GM12878 (cell line): Measurements from ENCODE around the gene RERE. TPM values are rescaled to one million over a fixed set of nuclear protein-coding genes. Genes with fewer than 3 reads are reported as not detected.

Experiments
- ATAC-seq: fragments of 200-7000 bp; cut with Tn5 transposase; 3 replicates; pipeline ENCODE4 v1.9.1; 2020; ENCODE audit warnings: mild to moderate bottlenecking, moderate library complexity
- BruUV-seq: library from RNA; stranded (reverse); fragments of 400-500 nt; replicated peaks from 2 replicates; lab custom pipeline; 2021; lab: Mats Ljungman, UMichigan
- CTCF ChIA-PET: fragments of 300-600 bp; sonication (Branson Sonifier 250); formaldehyde crosslinking; extraction: SDS; loops from one replicate; lab custom pipeline; 2021; ENCODE audit warnings: inconsistent platforms; lab: Yijun Ruan, JAX
- POLR2A ChIA-PET: fragments of 350-600 bp; formaldehyde crosslinking; extraction: SDS; loops from one replicate; lab custom pipeline; 2021; ENCODE audit warnings: inconsistent platforms; lab: Charles Lee
- RAD21 ChIA-PET: fragments of 300-600 bp; sonication (Branson Sonifier 250); formaldehyde crosslinking; loops from one replicate; lab custom pipeline; 2023; ENCODE audit warnings: antibody characterized with exemption; ENCODE audit not compliant: unreplicated experiment; lab: Charles Lee
- SMC1A ChIA-PET: fragments of 300-600 bp; sonication (Branson Sonifier 250); formaldehyde crosslinking; loops from one replicate; lab custom pipeline; 2023; ENCODE audit not compliant: unreplicated experiment, uncharacterized antibody; lab: Charles Lee
- DNase-seq: peaks from one replicate; pipeline ENCODE4 v3.0.0-alpha.2; 2011; ENCODE audit warnings: low read depth, low spot score
- FAIRE-seq: peaks from 3 replicates; lab custom pipeline; 2011; peaks lifted over from hg19 to GRCh38; lab: Jason Lieb, UNC
- H2AFZ ChIP-seq: 2 replicates; pipeline ENCODE4 v1.6.0; 2011; ENCODE audit warnings: low read depth, low read length, control low read depth; ENCODE audit not compliant: control insufficient read depth
- H3K27ac ChIP-seq: 2 replicates; pipeline ENCODE4 v1.5.1; 2011; ENCODE audit warnings: control low read depth; ENCODE audit not compliant: control insufficient read depth, insufficient read depth
- H3K27me3 ChIP-seq, 2 experiments: replicated peaks in 1 of 2; 2 replicates each; pipeline versions ENCODE4 v1.6.0 to v1.6.1; 2011; ENCODE audit warnings: low read length in 1 of 2; ENCODE audit not compliant: control insufficient read depth in 2 of 2, insufficient read depth in 2 of 2
- H3K36me3 ChIP-seq, 2 experiments: 2 replicates each; pipeline ENCODE4 v1.5.1; 2011; ENCODE audit warnings: low read length in 1 of 2; ENCODE audit not compliant: control insufficient read depth in 2 of 2, insufficient read depth in 2 of 2
- H3K4me1 ChIP-seq: 2 replicates; pipeline ENCODE4 v1.6.1; 2011; ENCODE audit warnings: mild to moderate bottlenecking, low read length, moderate library complexity, mixed read lengths; ENCODE audit not compliant: control insufficient read depth, insufficient read depth
- H3K4me2 ChIP-seq: 2 replicates; pipeline ENCODE4 v1.6.0; 2011; ENCODE audit warnings: control low read depth; ENCODE audit not compliant: control insufficient read depth, insufficient read depth
- H3K4me3 ChIP-seq: fragments of 200-600 bp; sonication (generic); 2 replicates; pipeline ENCODE4 v1.5.1; 2016
- H3K79me2 ChIP-seq: 2 replicates; pipeline ENCODE4 v1.6.0; 2011; ENCODE audit warnings: low read length; ENCODE audit not compliant: control insufficient read depth, insufficient read depth
- H3K9ac ChIP-seq: 2 replicates; pipeline ENCODE4 v1.8.0; 2011; ENCODE audit warnings: low read length, control low read depth, mixed read lengths; ENCODE audit not compliant: control insufficient read depth, insufficient read depth
- H3K9me3 ChIP-seq: replicated peaks from 3 replicates; pipeline ENCODE4 v1.5.1; 2011; ENCODE audit warnings: mild to moderate bottlenecking, low read length; ENCODE audit not compliant: control insufficient read depth, insufficient read depth
- H4K20me1 ChIP-seq: 2 replicates; pipeline ENCODE4 v1.6.0; 2011; ENCODE audit not compliant: control insufficient read depth, insufficient read depth
- CEBPB ChIP-seq, 2 experiments: fragments of 150-350 bp in 1 of 2; IDR thresholded peaks; 2 replicates each; pipeline ENCODE4 v1.6.1; 2012 to 2014; ENCODE audit warnings: low read depth in 2 of 2, low read length in 2 of 2, borderline replicate concordance in 1 of 2, inconsistent platforms in 1 of 2
- EGR1 ChIP-seq, 2 experiments: IDR thresholded peaks; 1 replicate in 1 of 2; 2 replicates in 1 of 2; pipeline ENCODE4 v1.6.1; 2011 to 2012; ENCODE audit warnings: low read depth in 2 of 2, low read length in 2 of 2, borderline replicate concordance in 1 of 2, mild to moderate bottlenecking in 1 of 2, moderate library complexity in 1 of 2
- HDAC2 ChIP-seq: fragments of 200-600 bp; sonication (generic); IDR thresholded peaks from 2 replicates; pipeline ENCODE4 v1.6.1; 2017
- JUND ChIP-seq: IDR thresholded peaks from 2 replicates; pipeline ENCODE4 v1.6.1; 2012; ENCODE audit warnings: low read depth, mild to moderate bottlenecking, low read length, improper control_type of control experiment, moderate library complexity
- NR2C2 ChIP-seq: IDR thresholded peaks from 2 replicates; pipeline ENCODE4 v1.6.1; 2011; ENCODE audit warnings: borderline replicate concordance, low read depth; ENCODE audit not compliant: control insufficient read depth, insufficient read length
- NRF1 ChIP-seq: conservative IDR thresholded peaks from 2 replicates; pipeline ENCODE4 v1.6.1; 2011; ENCODE audit warnings: mild to moderate bottlenecking, low read depth, low read length, improper control_type of control experiment
- POLR2AphosphoS5 ChIP-seq: IDR thresholded peaks from 2 replicates; pipeline ENCODE4 v1.6.1; 2011; ENCODE audit warnings: mild to moderate bottlenecking, low read length, inconsistent platforms
- ZNF274 ChIP-seq: IDR thresholded peaks from one replicate; pipeline ENCODE4 v1.8.0; 2011; ENCODE audit not compliant: insufficient read length, insufficient read depth
- WGBS: methylation state at CpG from one replicate; pipeline ENCODE4 v1.1.6; 2016; ENCODE audit warnings: low lambda C conversion rate; ENCODE audit not compliant: insufficient replicate concordance, insufficient coverage; ENCODE audit errors: missing lambda C conversion rate; 5-methylcytosine and 5-hydroxymethylcytosine counted together
- in situ Hi-C: fragments of 300-500 bp; cut with MboI; formaldehyde crosslinking; loops from 9 replicates; pipeline ENCODE4 v1.14.3; 2018; ENCODE audit warnings: mixed read lengths
- intact Hi-C: fragments of 100-400 bp; cut with micrococcal nuclease; formaldehyde crosslinking; loops from one replicate; pipeline ENCODE4 v1.14.2; 2022; ENCODE audit not compliant: unreplicated experiment
- polyA plus RNA-seq, 11 experiments: library from polyadenylated mRNA; depleted of rRNA in 4 of 11; unstranded in 6 of 11; stranded (reverse) in 5 of 11; fragments of >200 nt; fragmentation: Nextera tagmentation in 4 of 11; fragmentation: Illumina TruSeq in 1 of 11; extraction: Ambion mirVana in 4 of 11; extraction: Trizol in 1 of 11; gene quantifications; 1 replicate in 1 of 11; 2 replicates in 10 of 11; pipeline versions ENCODE4 v1.2.1 to v1.2.3, GENCODE V29; 2011 to 2016; ENCODE audit warnings: inconsistent platforms in 2 of 11, missing spikeins in 2 of 11, low read depth in 1 of 11
- total RNA-seq, 4 experiments: library from RNA; depleted of rRNA in 3 of 4; stranded (reverse); fragments of >200 nt in 3 of 4; fragmentation: Illumina TruSeq in 1 of 4; extraction: Trizol in 1 of 4; gene quantifications; 2 replicates each; pipeline versions ENCODE4 v1.2.1 to v1.2.3, GENCODE V29; 2013 to 2021
- TF ChIP-seq, protein P1 (sequence below): fragments of 450-650 bp; IDR thresholded peaks from 2 replicates; pipeline ENCODE4 v1.6.1; 2018; ENCODE audit warnings: borderline replicate concordance, mild to moderate bottlenecking; ENCODE audit not compliant: partially characterized antibody

The RERE gene
- total and polyA plus RNA-seq, 10 of the 15 experiments (the other 5 are each of a cell fraction or from before 2014, with no cell fraction given) = 5.2 to 60.5 (median 20.2) TPM

DNA sequence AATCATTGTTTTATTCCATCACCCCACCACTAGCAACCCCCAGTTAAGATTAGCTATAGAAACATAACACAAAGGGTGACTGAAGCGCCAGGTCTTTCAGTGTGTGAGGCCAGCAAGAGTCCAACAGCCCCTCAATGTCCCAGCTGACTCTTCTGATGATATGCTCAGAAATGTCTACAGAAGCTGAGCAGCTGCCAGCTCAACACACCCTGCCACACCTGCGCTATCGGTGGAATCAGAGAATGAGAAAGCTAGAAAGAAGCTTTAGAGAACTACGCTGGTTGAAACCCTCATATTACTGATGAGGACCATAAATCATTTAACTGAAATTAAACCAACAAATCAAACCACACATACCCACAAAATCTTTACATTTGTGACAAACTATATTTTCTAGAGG, 383.3 kb downstream of the RERE start:
- Histone ChIP-seq H3K4me3 (no peak overlapping the region), H4K20me1 (peaks cover 5% of the 10 kb centered on the region; the same call in 1 of the 2 replicates), H3K9me3 (no peaks in the 10 kb centered on the region), H3K4me2 (no peak overlapping the region), H3K4me1 (peaks cover 22% of the 10 kb centered on the region), H3K27me3 (no peaks in the 10 kb centered on the region), H2AFZ (no peak overlapping the region), H3K27ac (no peak overlapping the region), H3K36me3 (no peaks in the 10 kb centered on the region; a peak in 1 of 4 replicates), H3K79me2 (no peaks in the 10 kb centered on the region; the same call in none of the 2 replicates), H3K9ac (no peak overlapping the region)
- in situ Hi-C loops (no loop called here), intact Hi-C loops (no loop called here)
- SMC1A ChIA-PET = interaction anchor here (0.7 to 1.1 kb wide), 6 partner anchors 13 to 292 kb away, joined by 3 to 4 read pairs (median 3); no protein-coding TSS in a partner anchor
- 97% methylated on average over 4 of the region's 4 CpGs for WGBS
- no peak for FAIRE-seq
- CTCF ChIA-PET = interaction anchor here (0.5 kb wide), 1 partner anchor 32 kb away, joined by 3 read pairs; no protein-coding TSS in a partner anchor
- no peak for DNase-seq
- POLR2A ChIA-PET = no interaction called here
- ATAC-seq = no peak
- RAD21 ChIA-PET = interaction anchor here (0.9 kb wide), 1 partner anchor 8 kb away, joined by 3 read pairs; no protein-coding TSS in a partner anchor
- TF ChIP-seq JUND (no peak), ZNF274 (no peak), EGR1 (IDR thresholded peaks at IDR 0.05; ENCODE audit: borderline replicate concordance in 1 of 2, low read depth in 2 of 2, low read length in 2 of 2) (no peak), POLR2AphosphoS5 (no peak)
- BruUV-seq = no TSS peak

DNA sequence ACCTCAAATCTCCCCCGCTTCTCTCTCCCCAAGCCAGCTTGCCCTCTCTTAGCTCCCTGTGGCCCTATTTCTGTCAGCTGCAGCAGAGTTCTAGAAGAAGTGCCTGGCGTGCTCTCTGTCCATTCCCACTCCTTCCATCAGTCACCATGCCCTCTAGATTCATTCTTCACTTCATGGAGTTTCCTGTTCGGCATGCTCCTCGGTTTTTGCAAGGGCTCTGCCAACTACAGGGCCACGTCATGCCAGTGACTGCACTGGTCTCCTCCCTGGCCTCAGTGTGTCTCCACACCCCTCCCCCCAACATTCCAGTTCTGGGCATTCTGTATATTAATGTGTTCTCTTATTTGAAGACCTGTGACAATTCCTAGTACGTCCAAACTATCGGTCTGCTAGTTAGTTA, 385.7 kb downstream of the RERE start:
- DNase-seq (no peak), ATAC-seq (no peak), FAIRE-seq (no peak)
- H2AFZ ChIP-seq = no peak overlapping the region
- no peak overlapping the region for H3K4me2 ChIP-seq
- 90% methylated on average over 7 of the region's 7 CpGs for WGBS
- POLR2A ChIA-PET = interaction anchor here (0.6 to 1.3 kb wide), 3 partner anchors 12 to 94 kb away, joined by 4 to 6 read pairs (median 5); no protein-coding TSS in a partner anchor
- no peaks in the 10 kb centered on the region for H3K9me3 ChIP-seq
- intact Hi-C loops = no loop called here
- no peaks in the 10 kb centered on the region for H3K27me3 ChIP-seq
- no peaks in the 10 kb centered on the region; the same call in none of the 2 replicates for H3K79me2 ChIP-seq
- H3K4me3 ChIP-seq = no peak overlapping the region
- RAD21 ChIA-PET = interaction anchor here (0.8 to 1.3 kb wide), 4 partner anchors 12 to 78 kb away, joined by 3 to 4 read pairs (median 3); no protein-coding TSS in a partner anchor
- H3K9ac ChIP-seq = no peak overlapping the region
- CTCF ChIA-PET = interaction anchor here (0.7 to 3.2 kb wide), 11 partner anchors 13 to 417 kb away, joined by 3 to 15 read pairs (median 5); no protein-coding TSS in a partner anchor
- H3K27ac ChIP-seq = no peak overlapping the region
- no peaks in the 10 kb centered on the region; a peak in 1 of 4 replicates for H3K36me3 ChIP-seq
- no TSS peak for BruUV-seq
- in situ Hi-C loops = no loop called here
- H4K20me1 ChIP-seq = peaks cover 8% of the 10 kb centered on the region; the same call in 1 of the 2 replicates
- peaks cover 39% of the 10 kb centered on the region for H3K4me1 ChIP-seq
- TF ChIP-seq HDAC2 = no peak
- no peak for TF ChIP-seq NR2C2
- no peak for TF ChIP-seq CEBPB (IDR thresholded peaks at IDR 0.05; ENCODE audit: borderline replicate concordance in 1 of 2, low read depth in 2 of 2, low read length in 2 of 2)
- TF ChIP-seq NRF1 = no peak
- TF ChIP-seq, protein P1, sequence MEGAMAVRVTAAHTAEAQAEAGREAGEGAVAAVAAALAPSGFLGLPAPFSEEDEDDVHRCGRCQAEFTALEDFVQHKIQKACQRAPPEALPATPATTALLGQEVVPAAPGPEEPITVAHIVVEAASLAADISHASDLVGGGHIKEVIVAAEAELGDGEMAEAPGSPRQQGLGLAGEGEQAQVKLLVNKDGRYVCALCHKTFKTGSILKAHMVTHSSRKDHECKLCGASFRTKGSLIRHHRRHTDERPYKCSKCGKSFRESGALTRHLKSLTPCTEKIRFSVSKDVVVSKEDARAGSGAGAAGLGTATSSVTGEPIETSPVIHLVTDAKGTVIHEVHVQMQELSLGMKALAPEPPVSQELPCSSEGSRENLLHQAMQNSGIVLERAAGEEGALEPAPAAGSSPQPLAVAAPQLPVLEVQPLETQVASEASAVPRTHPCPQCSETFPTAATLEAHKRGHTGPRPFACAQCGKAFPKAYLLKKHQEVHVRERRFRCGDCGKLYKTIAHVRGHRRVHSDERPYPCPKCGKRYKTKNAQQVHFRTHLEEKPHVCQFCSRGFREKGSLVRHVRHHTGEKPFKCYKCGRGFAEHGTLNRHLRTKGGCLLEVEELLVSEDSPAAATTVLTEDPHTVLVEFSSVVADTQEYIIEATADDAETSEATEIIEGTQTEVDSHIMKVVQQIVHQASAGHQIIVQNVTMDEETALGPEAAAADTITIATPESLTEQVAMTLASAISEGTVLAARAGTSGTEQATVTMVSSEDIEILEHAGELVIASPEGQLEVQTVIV = no peak
- SMC1A ChIA-PET = interaction anchor here (0.9 to 3.1 kb wide), 14 partner anchors 8 to 238 kb away, joined by 3 to 21 read pairs (median 4); no protein-coding TSS in a partner anchor
